Testis (tissue), 3 donors: Measurements from ENCODE around the gene PPP1R27. TPM values are rescaled to one million over a fixed set of nuclear protein-coding genes. Genes with fewer than 3 reads are reported as not detected.
A peak's percentile ranks its signal among the peaks of the same experiment; 100 is the strongest.

Source experiments
- DNase-seq: peaks from one replicate; pipeline ENCODE4 v3.0.0-alpha.2; 2019
- H3K27ac ChIP-seq, 2 donors: fragments of 200-600 bp; sonication (generic); one replicate each; pipeline ENCODE4 v1.5.1; 2019
- H3K27me3 ChIP-seq: fragments of 200-600 bp; sonication (generic); one replicate; pipeline ENCODE4 v1.5.1; 2019
- H3K36me3 ChIP-seq: fragments of 200-600 bp; sonication (generic); one replicate; pipeline ENCODE4 v1.5.1; 2017; ENCODE audit warnings: low read depth; ENCODE audit errors: missing control alignments
- H3K4me1 ChIP-seq: fragments of 200-600 bp; sonication (generic); one replicate; pipeline ENCODE4 v1.5.1; 2019
- H3K4me3 ChIP-seq, 2 donors: fragments of 200-600 bp; sonication (generic); one replicate each; pipeline ENCODE4 v1.5.1; 2017 to 2019
- H3K9me3 ChIP-seq: fragments of 200-600 bp; sonication (generic); one replicate; pipeline ENCODE4 v1.5.1; 2017
- POLR2A ChIP-seq: fragments of 450-650 bp; IDR thresholded peaks from one replicate; pipeline ENCODE4 v1.6.1; 2017; ENCODE audit warnings: antibody characterized with exemption, mild to moderate bottlenecking, moderate library complexity
- WGBS, 2 donors: methylation state at CpG; one replicate each; pipeline ENCODE4 v1.1.5; 2018; 5-methylcytosine and 5-hydroxymethylcytosine counted together
- intact Hi-C: fragments of 100-400 bp; cut with DNase I; formaldehyde crosslinking; loops from one replicate; pipeline ENCODE4 v1.15.1; 2023; ENCODE audit warnings: low total_unique reads
- polyA plus RNA-seq: library from polyadenylated mRNA; stranded (reverse); fragments of 350-450 nt; fragmentation: Illumina TruSeq; extraction: RNeasy Lipid Tissue Mini Kit (QIAGEN cat#74804); gene quantifications from one replicate; pipeline ENCODE4 v1.2.3, GENCODE V29; 2014; ENCODE audit warnings: low read depth, low replicate concordance; ENCODE audit not compliant: insufficient read depth
- total RNA-seq, 2 donors: library from RNA; depleted of rRNA; stranded (reverse); fragments of >200 nt; gene quantifications; one replicate each; pipeline ENCODE4 v1.2.3, GENCODE V29; 2016
- TF ChIP-seq, protein P1 (sequence below), 3 experiments: fragments of 450-650 bp in 2 of 3; fragments of 200-600 bp in 1 of 3; sonication (generic) in 1 of 3; IDR thresholded peaks; one replicate each; pipeline ENCODE4 v1.5.1; 2016 to 2019; ENCODE audit warnings: antibody characterized with exemption in 3 of 3, mild to moderate bottlenecking in 2 of 3, moderate library complexity in 1 of 3

PPP1R27 gene
- total and polyA plus RNA-seq, 3 donors from 2014 or later: 1.6 to 7.5 (median 1.9) TPM

DNA sequence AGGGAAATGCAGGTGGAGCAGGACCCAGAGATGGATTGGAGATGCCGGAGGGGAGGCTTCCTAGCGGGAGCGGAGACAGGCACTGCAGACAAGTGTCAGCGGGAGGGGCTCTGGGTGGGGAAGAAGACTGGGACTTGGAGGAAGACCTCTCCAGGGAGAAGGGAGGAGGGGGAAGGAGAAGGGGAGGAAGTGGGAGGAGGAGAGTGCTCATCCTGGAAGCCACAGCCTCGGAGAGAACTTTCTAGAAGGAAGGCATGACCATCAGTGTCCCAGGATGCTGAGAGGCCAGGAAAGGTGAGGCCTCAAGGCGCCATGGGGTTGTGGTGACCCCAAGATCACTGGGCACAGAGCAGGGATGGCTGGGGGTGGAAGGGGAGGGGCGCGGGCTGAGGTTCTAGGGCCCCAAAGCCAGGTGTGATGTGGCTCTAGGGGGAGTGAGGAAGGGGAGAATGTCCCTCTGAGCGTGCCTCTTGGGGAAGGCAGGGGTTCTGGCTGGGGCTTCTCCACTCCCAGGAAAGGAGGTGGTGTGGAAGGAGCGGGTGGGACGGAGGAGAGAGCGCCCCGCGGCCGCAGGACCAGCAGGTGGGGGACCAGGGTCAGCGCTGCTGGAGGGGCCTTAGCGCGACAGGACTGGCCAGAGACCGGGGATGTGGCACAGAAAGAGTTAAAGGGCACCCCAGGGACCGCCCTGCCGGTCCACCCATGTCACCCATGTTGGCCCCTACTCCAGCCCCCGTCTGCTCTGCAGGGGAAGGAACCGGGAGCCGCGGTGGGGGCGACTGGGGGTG is 31.8 kb downstream of the PPP1R27 start:
- Histone ChIP-seq H3K4me1 (no peaks in the 10 kb centered on the region), H3K36me3 (no peaks in the 10 kb centered on the region), H3K9me3 (no peaks in the 10 kb centered on the region), H3K27me3 (no peaks in the 10 kb centered on the region), H3K27ac (no peak overlapping the region), H3K4me3 (peak overlapping the region in 1 of 2 donors; percentile 17)
- TF ChIP-seq POLR2A: no peak
- TF ChIP-seq, protein P1, sequence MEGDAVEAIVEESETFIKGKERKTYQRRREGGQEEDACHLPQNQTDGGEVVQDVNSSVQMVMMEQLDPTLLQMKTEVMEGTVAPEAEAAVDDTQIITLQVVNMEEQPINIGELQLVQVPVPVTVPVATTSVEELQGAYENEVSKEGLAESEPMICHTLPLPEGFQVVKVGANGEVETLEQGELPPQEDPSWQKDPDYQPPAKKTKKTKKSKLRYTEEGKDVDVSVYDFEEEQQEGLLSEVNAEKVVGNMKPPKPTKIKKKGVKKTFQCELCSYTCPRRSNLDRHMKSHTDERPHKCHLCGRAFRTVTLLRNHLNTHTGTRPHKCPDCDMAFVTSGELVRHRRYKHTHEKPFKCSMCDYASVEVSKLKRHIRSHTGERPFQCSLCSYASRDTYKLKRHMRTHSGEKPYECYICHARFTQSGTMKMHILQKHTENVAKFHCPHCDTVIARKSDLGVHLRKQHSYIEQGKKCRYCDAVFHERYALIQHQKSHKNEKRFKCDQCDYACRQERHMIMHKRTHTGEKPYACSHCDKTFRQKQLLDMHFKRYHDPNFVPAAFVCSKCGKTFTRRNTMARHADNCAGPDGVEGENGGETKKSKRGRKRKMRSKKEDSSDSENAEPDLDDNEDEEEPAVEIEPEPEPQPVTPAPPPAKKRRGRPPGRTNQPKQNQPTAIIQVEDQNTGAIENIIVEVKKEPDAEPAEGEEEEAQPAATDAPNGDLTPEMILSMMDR (IDR thresholded peaks at IDR 0.05): no peak
- no peak for DNase-seq
- intact Hi-C loops: no loop called here
- whole genome bisulfite sequencing, 2 donors: 24 to 27% methylated on average over 16 to 26 of the region's 26 CpGs

- no peaks in the 10 kb centered on the region for H3K36me3 ChIP-seq
- H3K9me3 ChIP-seq: no peaks in the 10 kb centered on the region
- intact Hi-C loops: no loop called here
- DNase-seq: no peak
- TF ChIP-seq POLR2A: no peak
- TF ChIP-seq, protein P1 (IDR thresholded peaks at IDR 0.05): no peak
- no peak overlapping the region for H3K4me3 ChIP-seq
- no peaks in the 10 kb centered on the region for H3K4me1 ChIP-seq
- 80 to 86% methylated on average over 9 of the region's 9 CpGs for WGBS, 2 donors
- no peaks in the 10 kb centered on the region for H3K27me3 ChIP-seq
- H3K27ac ChIP-seq: no peak overlapping the region
These were observed 32.6 kb downstream of the PPP1R27 start for GRCh38 chr17:81802048-81802758.

GRCh38 chr17:81801327-81801726 is 33.5 kb downstream of the PPP1R27 start:
- Histone ChIP-seq H3K27me3 (no peaks in the 10 kb centered on the region), H3K9me3 (no peaks in the 10 kb centered on the region), H3K4me3 (no peak overlapping the region), H3K27ac (no peak overlapping the region), H3K4me1 (no peaks in the 10 kb centered on the region), H3K36me3 (no peaks in the 10 kb centered on the region)
- intact Hi-C loops: no loop called here
- 88 to 91% methylated on average over 9 of the region's 9 CpGs for WGBS, 2 donors
- no peak for TF ChIP-seq POLR2A
- TF ChIP-seq, protein P1 (IDR thresholded peaks at IDR 0.05): no peak
- no peak for DNase-seq

DNA sequence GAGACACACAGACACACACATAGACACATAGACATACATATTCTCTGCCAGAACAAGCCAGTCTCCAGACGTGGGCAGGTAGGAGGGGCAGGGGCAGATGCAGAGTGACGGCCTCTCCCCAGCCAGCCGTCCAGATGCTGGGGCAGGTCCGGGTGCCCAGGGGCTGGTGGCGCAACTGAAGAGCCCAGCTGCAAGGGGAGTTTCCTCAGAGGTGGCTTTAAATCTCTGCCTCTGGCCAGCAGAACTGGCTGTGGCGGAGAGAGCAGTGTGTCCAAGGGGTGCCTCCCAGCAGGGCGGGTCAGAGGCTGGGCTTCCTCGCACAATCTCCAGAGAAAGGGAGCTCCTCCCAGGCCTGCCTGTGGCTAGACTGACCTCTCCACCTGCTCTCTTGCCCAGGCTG is 40.3 kb downstream of the PPP1R27 start:
- 39 to 44% methylated on average over 5 to 8 of the region's 8 CpGs for WGBS, 2 donors
- H3K9me3 ChIP-seq: no peaks in the 10 kb centered on the region
- H3K4me1 ChIP-seq: no peaks in the 10 kb centered on the region
- no peak overlapping the region for H3K27ac ChIP-seq
- H3K27me3 ChIP-seq: no peaks in the 10 kb centered on the region
- no peak overlapping the region for H3K4me3 ChIP-seq
- intact Hi-C loops: no loop called here
- no peaks in the 10 kb centered on the region for H3K36me3 ChIP-seq
- DNase-seq: peak; percentile 54
- TF ChIP-seq POLR2A: no peak
- TF ChIP-seq, protein P1 (IDR thresholded peaks at IDR 0.05): no peak
